NCI-H510A (cell line): ENCODE measurements around the gene SCFD2.
"Not testable (repeated sequence)": the region's sequence is repeated elsewhere in the genome, so short reads cannot be mapped to it uniquely, and the experiment has no call there.

Source experiments
- DNase-seq: peaks from one replicate; lab custom pipeline; 2025; lab: John Stamatoyannopoulos, UW

SCFD2 gene

DNA sequence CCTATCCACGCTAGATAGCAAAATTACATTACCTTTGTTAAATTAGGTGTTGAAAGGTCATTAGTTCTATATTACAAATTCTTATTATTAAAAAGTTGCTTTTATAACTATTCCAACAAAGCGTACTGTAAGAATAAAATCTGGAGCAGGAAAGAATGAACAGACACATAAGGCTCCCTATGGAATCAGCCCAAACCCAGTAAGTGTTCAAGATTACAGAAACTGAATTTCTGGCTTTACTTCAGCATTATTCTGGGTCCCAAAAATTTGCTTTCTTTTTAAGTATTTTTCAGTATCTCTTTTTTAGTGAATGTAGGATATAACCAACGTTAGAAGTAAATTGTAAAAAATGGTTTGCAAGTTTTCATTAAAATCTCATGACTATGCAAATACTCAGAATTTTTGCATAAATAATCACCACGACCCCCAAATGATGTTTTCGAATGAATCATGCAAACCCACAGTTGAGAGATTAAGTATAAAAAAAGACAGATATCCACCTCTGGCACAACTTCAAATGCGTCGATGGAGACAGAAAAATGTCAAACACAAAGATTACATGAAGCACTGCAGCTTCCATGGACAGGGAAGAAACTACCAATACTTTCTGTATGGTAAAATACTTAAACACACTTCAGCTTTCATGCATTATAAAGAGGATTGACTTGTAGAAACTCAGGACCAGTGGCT lies 265.2 kb downstream of the SCFD2 start:
- DNase-seq, result no peak

DNA sequence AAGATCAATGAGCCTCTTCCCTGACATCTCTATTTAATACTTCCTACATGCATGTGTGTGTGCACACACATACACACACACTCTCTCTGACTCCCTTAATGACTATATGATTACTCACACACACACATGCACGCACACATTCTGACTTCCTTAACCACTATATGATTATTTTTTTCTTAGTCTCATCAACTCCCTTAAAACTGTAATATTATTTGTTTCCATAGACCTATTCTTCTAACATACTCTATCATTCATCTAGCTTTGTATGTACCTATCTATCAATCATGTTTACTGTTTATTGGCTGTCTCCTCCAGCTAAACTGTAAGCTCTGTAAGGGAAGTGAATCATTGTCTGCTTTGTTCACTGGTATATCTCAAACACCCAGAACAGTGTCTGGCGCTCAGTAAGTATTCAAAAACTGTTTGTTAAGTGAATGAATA lies 267.2 kb downstream of the SCFD2 start:
- DNase-seq, result no peak

DNA sequence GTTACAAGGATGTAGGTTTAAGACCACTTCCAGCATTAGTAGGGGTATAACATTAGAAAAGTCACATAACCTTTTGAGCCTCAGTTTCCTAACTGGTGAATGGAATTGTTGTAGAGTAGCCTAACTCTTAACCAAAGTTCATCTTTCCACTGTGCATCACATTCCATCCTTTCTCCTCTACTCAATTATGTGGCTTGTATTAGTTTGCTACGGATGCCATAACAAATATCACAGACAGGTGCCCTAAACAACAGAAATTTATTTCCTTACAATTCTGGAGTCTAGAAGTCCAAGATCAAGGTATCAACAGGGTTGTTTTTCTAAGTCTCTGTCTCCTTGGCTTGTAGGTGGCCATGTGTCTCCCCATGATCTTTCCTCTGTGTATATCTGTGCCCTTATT lies 271.8 kb downstream of the SCFD2 start:
- no peak for DNase-seq

DNA sequence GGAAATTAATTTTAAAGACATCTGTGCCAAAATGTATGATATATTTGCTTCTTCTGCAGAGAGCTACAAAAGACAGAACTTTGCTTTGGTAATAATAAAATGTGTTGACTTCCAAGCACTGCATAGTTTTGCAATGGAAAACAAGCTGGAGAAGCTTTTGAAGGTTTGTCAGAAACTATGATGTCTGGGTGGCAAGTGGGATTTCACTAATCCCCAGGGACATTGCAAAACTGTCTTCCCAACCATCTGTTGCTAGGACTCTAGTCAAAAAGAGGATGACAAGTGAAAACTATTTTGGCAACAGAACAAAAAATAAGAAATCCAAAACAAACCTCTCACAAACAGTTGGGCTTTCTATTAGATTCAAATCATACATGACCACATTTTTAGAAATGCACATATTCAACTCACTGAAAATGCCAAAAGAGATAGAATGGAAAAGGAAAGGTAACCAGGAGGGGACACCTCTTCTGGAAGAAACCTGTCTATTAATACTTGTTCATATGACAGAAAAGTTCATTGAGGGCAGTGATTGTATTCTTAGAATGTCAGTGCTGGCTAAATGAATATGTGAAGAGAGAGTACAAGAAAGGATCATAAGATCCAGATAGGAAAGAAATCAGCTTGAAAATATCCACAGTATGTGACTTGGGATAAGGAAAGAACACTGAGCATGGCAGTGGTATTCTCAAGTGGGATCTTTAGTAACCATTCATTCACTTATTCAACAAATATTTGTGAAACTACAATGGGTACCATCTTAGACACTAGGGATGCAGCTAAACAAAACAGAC lies 275.7 kb downstream of the SCFD2 start:
- no peak for DNase-seq

DNA sequence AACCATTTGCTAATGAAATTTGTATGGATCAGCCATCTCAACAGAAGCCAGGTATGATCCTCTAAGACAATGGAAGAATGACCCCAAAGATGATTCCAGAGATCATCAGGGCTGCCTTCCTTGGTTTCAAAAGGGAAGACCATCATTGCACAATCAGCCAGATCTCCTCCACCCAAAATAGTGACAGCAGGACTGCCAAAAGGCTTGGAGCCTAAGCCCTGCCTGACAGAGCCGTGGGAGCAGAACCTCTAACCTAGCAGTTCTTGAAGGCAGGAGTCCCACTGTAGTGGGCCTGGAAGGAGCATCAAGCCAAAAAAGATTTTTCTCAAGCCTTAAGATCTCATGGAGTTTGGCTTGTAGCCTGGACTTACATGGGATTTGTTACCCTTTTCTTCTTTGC lies 277.7 kb downstream of the SCFD2 start:
- no peak for DNase-seq

DNA sequence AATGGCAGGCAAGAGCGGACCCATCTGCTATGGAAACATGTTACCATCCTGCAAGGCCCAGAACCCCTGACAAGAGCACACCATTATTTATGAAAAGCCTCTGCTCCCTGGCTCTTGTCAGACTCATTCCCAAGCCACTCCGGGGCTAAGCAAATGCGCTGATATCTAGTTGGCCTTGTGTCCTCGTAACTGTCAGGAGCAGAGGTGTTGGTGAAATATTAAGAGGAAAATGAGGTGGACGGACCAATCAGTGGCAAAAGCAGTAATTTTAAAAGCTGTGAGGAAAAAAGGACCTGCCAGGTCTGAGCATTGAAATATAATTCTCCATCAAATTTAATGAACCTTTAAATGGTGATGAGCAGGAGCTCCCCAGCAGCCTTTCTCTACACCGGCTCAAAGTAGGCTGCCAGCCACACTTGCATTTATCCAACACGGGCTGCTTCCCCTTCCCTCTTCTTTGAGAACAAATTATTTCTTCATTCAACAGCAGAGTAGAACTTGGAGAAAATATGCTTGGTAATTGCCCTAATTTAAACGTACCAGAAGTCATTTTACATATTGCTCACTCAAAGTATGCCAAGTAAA lies 289.4 kb downstream of the SCFD2 start:
- no peak for DNase-seq

DNA sequence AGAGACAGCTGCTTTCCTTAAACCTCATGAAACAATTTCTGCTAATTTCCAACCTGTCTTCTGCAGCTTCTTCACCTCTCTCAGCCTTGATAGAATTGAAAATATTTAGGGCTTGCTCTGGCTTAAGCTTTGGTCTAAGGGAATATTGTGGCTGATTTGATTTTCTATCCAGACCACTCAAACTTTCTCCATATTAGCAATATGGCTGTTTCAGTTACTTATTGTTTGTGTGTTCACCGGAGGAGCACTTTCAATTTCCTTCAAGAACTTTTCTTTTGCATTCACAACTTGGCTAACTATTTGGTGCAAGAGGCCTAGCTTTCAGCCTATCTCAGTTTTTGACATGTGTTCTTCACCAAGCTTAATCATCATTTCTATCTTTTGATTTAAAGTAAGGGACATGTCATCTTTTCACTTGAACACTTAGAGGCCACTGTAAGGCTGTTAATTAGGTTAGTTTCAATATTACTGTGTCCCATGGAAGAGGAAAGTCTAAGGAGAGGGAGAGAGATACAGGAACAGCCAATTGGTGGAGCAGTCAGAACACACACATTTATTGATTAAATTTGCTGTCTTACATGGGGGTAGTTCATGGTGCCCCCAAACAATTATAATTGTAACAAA lies 290.6 kb downstream of the SCFD2 start:
- DNase-seq, result no peak

DNA sequence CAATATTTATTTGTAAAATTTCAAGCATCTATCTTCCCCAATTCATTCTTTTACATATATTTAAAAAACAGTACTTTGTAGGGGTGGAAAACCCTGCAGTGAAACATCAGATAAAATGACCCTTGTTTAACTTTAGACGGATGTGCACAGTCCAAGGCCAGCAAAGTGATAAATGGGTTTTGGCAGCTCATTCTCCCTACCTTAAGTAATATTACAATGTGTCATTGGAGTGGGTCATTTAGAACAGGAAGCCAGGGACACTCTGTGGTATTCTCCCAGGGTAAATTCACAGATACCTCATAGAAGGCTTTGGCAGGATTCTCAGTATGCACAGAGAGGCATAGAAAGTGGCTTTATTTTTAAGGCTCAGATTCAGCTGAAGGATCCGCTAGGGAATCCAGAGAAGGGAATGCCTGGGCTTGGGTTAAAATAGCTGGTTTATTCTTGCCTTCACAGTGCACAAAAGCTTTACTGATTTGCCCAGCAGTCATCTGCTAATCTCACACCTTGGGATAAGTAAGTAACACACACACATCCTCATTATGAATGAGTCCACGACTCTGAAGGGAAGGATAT lies 297.0 kb downstream of the SCFD2 start:
- no peak for DNase-seq

DNA sequence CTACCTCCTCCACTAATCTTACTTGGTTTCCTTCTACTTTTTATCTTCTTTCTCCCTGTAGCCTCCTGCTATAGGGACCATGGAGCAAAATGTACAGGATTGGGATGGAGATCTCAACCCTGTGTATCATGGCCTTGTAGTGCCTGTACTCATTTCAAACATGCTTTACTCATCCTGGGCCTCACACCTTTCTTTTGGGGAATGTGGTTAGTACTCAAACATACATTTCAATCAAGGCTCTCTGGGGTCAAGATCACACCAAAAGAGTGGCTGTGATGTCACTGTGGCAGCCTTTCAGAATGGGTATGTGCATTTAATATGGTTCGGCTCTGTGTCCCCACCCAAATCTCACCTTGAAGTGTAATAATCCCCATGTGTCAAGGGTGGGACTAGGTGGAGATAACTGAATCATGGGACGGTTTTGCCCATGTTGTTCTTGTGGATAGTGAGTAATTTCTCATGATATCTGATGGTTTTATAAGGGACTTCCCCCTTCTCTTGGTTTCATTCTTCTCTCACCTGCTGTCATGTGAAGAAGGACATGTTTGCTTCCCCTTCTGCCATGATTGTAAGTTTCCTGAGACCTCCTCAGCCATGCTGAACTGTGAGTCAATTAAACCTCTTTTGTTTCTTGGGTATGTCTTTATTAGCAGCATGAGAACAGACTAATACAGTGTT lies 298.6 kb downstream of the SCFD2 start:
- no peak for DNase-seq

DNA sequence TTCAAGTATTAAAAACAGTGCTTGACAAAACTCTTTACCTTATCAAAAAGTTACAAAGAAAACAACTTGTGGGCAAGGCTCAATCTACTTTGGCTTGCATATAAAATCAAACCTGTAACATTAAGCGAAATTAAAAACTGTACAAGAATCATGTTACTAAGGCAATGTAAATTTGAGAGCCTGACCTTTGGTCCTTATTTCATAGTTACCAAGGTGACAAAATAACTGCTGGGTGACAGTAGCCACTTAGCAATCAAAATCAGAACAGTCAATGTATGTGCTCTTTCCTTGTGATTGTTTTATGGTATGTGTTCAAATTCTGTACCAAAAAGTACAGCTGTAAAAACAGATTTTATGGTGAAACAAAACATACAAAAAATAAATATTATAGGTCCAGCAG lies 299.7 kb downstream of the SCFD2 start:
- DNase-seq, result no peak

DNA sequence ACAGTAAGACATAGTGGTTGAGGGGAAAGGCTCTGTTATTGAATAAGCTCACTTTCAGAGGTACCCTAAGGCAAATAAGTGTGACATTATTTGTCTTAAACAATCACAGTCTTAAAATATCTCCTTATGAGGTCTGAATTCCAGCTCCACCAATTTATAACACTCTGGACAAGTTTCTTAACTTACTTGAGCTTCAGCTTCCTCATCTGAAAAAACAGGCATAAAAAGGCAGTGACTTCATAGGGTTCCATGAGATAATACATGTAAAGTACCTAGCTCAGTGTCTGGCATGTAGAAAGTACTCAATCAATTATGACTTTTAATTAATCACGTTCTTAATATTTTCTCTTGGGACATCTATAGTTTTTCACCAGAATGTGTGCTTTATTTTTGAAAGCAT lies 301.3 kb downstream of the SCFD2 start:
- DNase-seq, result no peak

DNA sequence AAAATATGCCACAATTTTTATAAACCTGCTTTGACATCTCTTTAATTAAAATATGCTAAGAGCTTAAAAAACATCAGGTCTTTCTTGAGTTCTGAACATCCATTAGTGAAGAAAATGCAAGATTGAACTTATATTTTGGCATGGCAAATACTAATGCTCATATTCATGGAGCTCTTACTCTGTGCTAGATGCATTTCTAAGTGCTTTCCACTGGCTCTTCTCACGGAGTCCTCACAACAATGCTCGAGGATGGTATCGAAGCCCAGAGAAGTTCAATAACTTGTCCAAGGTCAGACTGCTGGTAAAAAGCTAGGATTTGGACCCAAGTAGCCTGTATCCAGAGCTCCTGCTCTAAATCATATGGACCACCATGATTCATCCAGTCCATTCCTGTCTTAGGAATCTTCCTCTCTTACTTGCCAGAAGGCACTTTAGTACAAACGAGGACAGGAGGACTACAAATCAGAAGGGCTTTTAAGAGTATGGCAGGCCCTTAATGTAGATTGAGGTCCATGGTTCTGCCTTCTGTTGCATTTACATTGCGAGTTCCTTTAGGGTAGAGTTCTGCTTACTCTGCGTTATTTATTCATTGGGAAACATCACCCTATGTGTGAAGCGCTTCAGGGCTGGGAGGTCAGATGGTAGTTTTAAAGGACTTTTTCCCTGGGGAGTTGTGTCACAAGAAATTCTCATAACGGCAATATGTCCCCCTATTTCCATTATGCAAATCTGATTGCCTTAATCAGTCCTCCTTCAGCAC lies 304.6 kb downstream of the SCFD2 start:
- no peak for DNase-seq

DNA sequence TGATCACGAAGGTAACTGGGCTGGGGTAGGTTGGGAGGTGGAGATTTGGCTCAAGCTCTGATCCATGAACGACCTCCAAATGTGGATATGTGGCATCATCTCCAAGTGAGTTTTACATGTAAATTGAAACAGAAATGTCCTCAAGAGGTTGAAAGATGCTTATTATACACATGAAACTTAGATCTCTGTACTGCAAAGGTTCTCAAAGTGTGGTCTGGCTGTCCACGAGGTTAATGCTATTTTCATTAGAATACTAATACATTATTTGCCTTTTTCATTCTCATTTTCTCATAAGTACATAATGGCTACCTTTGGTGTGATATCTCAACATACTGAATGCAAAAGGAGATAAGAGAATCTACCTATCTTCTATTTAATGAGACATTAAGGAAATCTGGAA lies 305.6 kb downstream of the SCFD2 start:
- DNase-seq, result no peak

DNA sequence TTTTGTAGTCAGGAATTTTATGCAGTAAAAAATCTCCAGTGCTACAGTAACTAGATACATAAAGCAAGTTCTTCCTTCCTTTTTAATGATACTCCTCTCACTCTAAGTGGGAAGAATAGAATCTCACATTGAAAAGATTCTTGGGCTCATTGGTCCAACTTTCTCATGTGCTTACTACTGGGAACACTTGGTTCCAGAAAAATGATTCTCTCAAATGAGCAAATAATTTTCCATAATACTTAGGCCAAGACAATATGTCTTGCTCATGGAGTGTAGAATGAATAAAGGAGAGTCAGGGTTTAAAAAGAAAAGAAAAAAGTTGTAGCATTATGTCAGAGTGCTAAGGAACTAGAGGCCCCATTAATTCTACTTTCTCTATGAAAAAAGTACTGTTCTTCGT lies 306.0 kb downstream of the SCFD2 start:
- DNase-seq, result no peak

DNA sequence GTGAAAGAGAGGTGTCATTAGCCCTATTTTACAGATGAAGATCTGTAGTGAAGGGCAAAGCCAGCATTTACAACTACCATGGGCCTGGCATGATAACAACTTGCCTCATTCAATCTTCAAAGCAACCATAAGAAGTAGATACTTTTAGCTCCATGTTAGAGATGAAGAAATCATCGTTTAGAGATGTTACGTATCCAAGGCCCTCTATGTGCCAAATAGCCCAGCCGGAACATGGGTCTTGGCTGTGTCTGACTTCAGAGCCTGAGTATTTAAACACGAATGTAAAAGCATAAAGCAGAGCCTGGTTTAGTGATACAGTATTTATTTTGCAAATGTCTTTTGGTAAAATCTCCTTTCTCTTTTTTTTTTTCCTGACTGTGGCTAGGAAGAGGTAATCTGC lies 306.6 kb downstream of the SCFD2 start:
- DNase-seq, result no peak

DNA sequence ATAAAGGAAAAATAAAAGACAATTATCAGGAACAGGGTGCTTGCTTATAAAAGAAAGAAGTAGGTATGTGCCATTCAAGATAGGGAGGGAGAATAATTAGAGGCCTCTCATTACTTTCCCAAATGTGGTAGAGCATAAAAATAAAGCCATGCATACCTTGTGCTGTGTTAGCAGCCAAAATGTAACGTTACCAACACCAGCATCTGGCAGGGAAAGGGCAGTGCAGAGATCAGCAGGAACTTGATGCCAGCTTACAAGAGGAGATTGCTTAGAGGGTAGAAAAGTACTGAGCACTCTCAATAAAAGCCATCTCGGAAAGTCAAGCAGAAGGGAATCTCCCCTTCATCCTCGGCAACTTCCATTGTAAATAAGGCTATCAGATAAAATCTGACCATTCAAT lies 308.2 kb downstream of the SCFD2 start:
- no peak for DNase-seq

DNA sequence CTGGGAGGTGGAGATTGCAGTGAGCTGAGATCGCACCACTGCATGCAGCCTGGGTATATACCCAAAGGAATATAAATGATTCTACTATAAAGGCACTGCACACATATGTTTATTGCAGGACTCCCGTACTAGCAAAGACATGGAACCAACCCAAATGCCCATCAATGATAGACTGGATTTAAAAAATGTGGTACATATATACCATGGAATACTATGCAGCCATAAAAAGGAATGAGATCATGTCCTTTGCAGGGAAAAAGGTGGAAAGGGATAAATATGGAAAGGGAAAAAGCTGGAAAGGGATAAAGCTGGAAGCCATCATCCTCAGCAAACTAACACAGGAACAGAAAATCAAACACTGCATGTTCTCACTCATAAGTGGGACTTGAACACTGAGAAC lies 308.8 kb downstream of the SCFD2 start:
- DNase-seq, result not testable (repeated sequence)

DNA sequence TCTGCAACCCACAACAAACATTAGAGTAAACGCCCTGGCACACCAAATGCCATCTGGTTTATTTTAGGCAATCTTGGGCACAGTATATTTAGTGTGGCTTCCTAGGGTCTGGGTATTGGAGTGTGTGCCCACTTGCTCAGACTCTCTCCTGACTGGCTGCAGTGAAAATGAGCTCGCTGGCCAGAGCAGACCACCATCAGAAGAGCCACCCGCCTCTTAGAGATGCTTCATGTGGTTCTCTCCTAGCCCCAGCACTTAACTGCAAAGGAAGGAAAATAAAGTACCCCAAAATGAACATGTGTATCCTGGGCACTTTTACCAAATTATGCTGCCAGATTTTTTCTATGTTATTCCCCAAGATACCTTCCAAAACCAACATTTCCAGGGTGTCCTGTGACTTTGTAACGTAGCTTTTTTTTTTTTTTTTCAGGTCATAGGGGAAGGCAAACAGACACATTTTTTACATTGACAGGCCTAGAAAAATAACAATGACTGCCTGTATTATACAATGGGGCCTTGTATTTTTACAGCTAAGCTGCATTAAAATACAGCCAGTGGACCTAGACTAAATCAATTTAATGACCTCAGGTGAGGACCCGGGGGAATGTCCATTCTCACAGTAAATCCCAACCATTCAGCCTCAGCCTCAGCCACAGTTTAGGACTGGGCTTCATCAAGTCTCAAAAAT lies 310.0 kb downstream of the SCFD2 start:
- DNase-seq, result no peak

DNA sequence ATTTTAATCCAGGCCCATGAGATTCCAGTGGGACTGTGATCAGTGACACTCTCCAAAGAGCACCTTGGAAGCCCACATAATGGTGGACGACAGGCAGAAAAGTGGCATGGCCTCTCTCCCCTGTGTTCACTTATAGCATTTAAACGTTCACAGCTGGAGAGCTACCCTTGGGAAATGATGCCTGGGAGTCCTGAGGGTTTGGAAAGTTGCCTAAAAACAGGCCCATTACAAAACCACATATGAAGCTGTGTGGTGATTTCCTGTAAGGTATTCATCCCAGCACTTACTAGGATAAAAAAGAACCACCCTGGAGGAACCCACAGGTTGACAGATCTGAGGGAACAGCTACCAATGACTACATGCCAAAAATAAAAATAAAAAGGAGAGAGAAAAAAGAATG lies 310.6 kb downstream of the SCFD2 start:
- no peak for DNase-seq

DNA sequence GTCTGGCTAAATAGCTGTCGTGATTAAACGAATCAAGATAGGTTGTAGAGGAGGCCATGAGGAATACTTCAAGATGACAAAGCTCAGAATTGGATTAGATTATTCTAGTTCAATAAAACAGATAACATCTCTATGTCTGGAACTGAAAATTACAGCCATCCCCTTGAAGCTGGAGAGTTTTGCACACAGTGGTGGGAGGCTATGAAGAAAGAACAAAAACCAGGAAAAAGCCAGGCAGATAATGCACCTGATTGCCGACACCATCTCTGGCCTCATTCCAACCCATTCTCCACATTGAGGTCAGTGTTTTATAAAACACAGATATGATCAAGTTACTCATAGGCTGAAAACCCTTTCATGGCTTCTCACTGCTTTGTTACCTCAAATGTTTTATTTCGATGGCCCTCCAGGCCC lies 315.5 kb downstream of the SCFD2 start:
- DNase-seq, result no peak

DNA sequence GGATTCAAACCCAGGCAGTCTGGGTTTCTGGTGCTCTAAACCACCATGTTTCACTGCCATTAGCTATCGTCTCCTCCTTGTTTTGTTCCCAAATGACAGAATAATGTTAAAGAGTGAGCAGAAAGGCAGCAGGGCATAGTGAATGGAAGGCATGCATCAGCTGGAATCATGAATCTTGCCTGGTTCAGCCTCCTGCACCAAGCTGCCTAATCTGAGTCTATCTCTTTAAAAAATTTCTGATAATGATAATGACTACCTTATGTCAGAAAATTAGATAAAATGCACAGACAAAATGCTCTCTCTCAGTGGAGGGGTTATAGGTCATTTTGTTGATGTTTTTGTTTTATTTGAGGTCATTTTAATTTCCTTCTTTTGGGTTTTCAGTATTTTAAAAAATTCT lies 316.3 kb downstream of the SCFD2 start:
- no peak for DNase-seq
